ENCODE data around the gene N4BP3. TPM values are rescaled to one million over a fixed set of nuclear protein-coding genes. Genes with fewer than 3 reads are reported as not detected.
A peak's percentile ranks its signal among the peaks of the same experiment; 100 is the strongest.

N4BP3 gene
- total and polyA plus RNA-seq, 2 of the 13 experiments (the other 11 are each of a cell fraction or from before 2014, with no cell fraction given) = 0.13 TPM; not detected in 1

DNA sequence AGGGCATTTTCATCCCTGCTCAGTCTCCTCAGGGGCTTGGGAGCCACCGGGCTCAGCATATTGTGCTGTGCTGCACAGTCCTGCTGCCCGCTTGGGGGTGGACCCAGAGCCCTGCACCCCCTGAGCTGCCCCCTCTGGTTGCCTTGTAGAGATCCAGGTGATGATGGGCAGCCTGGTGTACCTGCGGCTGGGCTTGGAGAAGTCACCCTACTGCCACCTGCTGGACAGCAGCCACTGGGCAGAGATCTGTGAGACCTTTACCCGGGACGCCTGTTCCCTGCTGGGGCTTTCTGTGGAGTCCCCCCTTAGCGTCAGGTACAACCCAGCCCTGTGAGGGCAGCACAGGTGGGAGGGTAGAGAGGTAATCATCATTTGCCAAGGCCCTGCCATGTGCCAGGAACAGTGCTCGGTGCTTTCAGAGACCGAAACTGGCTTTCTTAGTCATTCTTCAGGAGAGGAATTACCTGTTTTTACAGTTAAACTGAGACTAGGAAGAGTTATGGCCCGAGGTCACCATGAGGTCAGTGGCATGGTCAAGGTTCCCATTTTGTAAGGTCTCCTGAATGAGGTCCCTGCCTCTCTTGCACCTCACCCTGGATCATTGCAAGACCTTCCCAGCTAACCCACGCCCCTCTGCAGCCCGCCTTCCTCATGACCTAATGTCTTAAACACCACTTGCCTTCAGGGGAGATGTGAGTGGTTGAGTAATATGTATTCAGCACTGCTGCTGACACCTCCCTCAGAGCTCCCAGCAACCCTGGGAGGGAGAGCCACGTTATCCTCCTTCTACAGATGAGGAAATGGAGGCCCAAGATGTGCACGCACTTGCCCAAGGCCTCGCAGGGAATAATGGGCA lies 32.9 kb downstream of the N4BP3 start (continued):
- TF ChIP-seq, protein P1, sequence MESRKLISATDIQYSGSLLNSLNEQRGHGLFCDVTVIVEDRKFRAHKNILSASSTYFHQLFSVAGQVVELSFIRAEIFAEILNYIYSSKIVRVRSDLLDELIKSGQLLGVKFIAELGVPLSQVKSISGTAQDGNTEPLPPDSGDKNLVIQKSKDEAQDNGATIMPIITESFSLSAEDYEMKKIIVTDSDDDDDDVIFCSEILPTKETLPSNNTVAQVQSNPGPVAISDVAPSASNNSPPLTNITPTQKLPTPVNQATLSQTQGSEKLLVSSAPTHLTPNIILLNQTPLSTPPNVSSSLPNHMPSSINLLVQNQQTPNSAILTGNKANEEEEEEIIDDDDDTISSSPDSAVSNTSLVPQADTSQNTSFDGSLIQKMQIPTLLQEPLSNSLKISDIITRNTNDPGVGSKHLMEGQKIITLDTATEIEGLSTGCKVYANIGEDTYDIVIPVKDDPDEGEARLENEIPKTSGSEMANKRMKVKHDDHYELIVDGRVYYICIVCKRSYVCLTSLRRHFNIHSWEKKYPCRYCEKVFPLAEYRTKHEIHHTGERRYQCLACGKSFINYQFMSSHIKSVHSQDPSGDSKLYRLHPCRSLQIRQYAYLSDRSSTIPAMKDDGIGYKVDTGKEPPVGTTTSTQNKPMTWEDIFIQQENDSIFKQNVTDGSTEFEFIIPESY (CRISPR knock-in tag; IDR thresholded peaks at IDR 0.05) = no peak
- TF ChIP-seq ZNF598 (CRISPR knock-in tag; IDR thresholded peaks at IDR 0.05; ENCODE audit: borderline replicate concordance) (no peak), XRCC5 (optimal IDR thresholded peaks at IDR 0.05; ENCODE audit: low read length) (peak; percentile 81), ZNF44 (CRISPR knock-in tag; IDR thresholded peaks at IDR 0.05) (no peak), ARHGAP35 (CRISPR knock-in tag; IDR thresholded peaks at IDR 0.05; ENCODE audit: borderline replicate concordance) (peak; percentile 58; the same call in 1 of the 2 replicates), ZNF501 (CRISPR knock-in tag; IDR thresholded peaks at IDR 0.05) (peak; percentile 36; the same call in 1 of the 2 replicates), ZNF446 (CRISPR knock-in tag; IDR thresholded peaks at IDR 0.05) (no peak), ZBTB1 (CRISPR knock-in tag; IDR thresholded peaks at IDR 0.05; ENCODE audit: borderline replicate concordance) (no peak), SMC3 (IDR thresholded peaks at IDR 0.05; ENCODE audit: low read length) (peak; percentile 60), RAD21 (CRISPR knock-in tag; IDR thresholded peaks at IDR 0.05) (peak; percentile 64; the same call in 1 of the 2 replicates)
- TF ChIP-seq, protein P2, sequence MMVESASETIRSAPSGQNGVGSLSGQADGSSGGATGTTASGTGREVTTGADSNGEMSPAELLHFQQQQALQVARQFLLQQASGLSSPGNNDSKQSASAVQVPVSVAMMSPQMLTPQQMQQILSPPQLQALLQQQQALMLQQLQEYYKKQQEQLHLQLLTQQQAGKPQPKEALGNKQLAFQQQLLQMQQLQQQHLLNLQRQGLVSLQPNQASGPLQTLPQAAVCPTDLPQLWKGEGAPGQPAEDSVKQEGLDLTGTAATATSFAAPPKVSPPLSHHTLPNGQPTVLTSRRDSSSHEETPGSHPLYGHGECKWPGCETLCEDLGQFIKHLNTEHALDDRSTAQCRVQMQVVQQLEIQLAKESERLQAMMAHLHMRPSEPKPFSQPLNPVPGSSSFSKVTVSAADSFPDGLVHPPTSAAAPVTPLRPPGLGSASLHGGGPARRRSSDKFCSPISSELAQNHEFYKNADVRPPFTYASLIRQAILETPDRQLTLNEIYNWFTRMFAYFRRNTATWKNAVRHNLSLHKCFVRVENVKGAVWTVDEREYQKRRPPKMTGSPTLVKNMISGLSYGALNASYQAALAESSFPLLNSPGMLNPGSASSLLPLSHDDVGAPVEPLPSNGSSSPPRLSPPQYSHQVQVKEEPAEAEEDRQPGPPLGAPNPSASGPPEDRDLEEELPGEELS (CRISPR knock-in tag; IDR thresholded peaks at IDR 0.05) = no peak
- TF ChIP-seq, protein P3, sequence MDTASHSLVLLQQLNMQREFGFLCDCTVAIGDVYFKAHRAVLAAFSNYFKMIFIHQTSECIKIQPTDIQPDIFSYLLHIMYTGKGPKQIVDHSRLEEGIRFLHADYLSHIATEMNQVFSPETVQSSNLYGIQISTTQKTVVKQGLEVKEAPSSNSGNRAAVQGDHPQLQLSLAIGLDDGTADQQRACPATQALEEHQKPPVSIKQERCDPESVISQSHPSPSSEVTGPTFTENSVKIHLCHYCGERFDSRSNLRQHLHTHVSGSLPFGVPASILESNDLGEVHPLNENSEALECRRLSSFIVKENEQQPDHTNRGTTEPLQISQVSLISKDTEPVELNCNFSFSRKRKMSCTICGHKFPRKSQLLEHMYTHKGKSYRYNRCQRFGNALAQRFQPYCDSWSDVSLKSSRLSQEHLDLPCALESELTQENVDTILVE (CRISPR knock-in tag; IDR thresholded peaks at IDR 0.05) = no peak
- TF ChIP-seq, protein P4, sequence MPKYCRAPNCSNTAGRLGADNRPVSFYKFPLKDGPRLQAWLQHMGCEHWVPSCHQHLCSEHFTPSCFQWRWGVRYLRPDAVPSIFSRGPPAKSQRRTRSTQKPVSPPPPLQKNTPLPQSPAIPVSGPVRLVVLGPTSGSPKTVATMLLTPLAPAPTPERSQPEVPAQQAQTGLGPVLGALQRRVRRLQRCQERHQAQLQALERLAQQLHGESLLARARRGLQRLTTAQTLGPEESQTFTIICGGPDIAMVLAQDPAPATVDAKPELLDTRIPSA (CRISPR knock-in tag; IDR thresholded peaks at IDR 0.05; ENCODE audit: borderline replicate concordance) = no peak
- TF ChIP-seq, protein P5, sequence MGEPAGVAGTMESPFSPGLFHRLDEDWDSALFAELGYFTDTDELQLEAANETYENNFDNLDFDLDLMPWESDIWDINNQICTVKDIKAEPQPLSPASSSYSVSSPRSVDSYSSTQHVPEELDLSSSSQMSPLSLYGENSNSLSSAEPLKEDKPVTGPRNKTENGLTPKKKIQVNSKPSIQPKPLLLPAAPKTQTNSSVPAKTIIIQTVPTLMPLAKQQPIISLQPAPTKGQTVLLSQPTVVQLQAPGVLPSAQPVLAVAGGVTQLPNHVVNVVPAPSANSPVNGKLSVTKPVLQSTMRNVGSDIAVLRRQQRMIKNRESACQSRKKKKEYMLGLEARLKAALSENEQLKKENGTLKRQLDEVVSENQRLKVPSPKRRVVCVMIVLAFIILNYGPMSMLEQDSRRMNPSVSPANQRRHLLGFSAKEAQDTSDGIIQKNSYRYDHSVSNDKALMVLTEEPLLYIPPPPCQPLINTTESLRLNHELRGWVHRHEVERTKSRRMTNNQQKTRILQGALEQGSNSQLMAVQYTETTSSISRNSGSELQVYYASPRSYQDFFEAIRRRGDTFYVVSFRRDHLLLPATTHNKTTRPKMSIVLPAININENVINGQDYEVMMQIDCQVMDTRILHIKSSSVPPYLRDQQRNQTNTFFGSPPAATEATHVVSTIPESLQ (CRISPR knock-in tag; conservative IDR thresholded peaks at IDR 0.05) = no peak
- TF ChIP-seq, protein P6, sequence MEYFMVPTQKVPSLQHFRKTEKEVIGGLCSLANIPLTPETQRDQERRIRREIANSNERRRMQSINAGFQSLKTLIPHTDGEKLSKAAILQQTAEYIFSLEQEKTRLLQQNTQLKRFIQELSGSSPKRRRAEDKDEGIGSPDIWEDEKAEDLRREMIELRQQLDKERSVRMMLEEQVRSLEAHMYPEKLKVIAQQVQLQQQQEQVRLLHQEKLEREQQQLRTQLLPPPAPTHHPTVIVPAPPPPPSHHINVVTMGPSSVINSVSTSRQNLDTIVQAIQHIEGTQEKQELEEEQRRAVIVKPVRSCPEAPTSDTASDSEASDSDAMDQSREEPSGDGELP (IDR thresholded peaks at IDR 0.05; ENCODE audit: borderline replicate concordance, low read depth) = 0 out of 2 replicates have a peak, but pooled peaks have one; percentile 33
- TF ChIP-seq, protein P7, sequence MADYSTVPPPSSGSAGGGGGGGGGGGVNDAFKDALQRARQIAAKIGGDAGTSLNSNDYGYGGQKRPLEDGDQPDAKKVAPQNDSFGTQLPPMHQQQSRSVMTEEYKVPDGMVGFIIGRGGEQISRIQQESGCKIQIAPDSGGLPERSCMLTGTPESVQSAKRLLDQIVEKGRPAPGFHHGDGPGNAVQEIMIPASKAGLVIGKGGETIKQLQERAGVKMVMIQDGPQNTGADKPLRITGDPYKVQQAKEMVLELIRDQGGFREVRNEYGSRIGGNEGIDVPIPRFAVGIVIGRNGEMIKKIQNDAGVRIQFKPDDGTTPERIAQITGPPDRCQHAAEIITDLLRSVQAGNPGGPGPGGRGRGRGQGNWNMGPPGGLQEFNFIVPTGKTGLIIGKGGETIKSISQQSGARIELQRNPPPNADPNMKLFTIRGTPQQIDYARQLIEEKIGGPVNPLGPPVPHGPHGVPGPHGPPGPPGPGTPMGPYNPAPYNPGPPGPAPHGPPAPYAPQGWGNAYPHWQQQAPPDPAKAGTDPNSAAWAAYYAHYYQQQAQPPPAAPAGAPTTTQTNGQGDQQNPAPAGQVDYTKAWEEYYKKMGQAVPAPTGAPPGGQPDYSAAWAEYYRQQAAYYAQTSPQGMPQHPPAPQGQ (CRISPR knock-in tag; IDR thresholded peaks at IDR 0.05; ENCODE audit: borderline replicate concordance) = no peak
